GM10847 (cell line): Measurements from ENCODE around the gene SLC22A7.

Experiments used
- POLR2A ChIP-seq: IDR thresholded peaks from 2 replicates; pipeline ENCODE4 v1.6.1; 2011; ENCODE audit not compliant: insufficient read length; ENCODE audit errors: extremely low read depth

The SLC22A7 gene

GRCh38 chr6:43262000-43262779 is 35.9 kb upstream of the SLC22A7 start:
- no peak for TF ChIP-seq POLR2A

- TF ChIP-seq POLR2A: no peak
Measured at GRCh38 chr6:43262780-43263313, 35.2 kb upstream of the SLC22A7 start.

- no peak for TF ChIP-seq POLR2A
Measured at GRCh38 chr6:43263314-43264178, 34.5 kb upstream of the SLC22A7 start.

- no peak for TF ChIP-seq POLR2A
Measured at GRCh38 chr6:43264599-43265145, 33.4 kb upstream of the SLC22A7 start.

- TF ChIP-seq POLR2A: no peak
Measured at GRCh38 chr6:43265564-43265963, 32.5 kb upstream of the SLC22A7 start.

- TF ChIP-seq POLR2A: no peak
Measured at GRCh38 chr6:43267619-43268354, 30.3 kb upstream of the SLC22A7 start.

- TF ChIP-seq POLR2A: no peak
Measured at GRCh38 chr6:43268355-43268700, 29.7 kb upstream of the SLC22A7 start.

GRCh38 chr6:43268782-43269272 is 29.2 kb upstream of the SLC22A7 start:
- no peak for TF ChIP-seq POLR2A

GRCh38 chr6:43269273-43270007 is 28.6 kb upstream of the SLC22A7 start:
- TF ChIP-seq POLR2A: no peak

GRCh38 chr6:43271103-43271815 is 26.8 kb upstream of the SLC22A7 start:
- TF ChIP-seq POLR2A: no peak

- no peak for TF ChIP-seq POLR2A
Measured at GRCh38 chr6:43271944-43272343, 26.1 kb upstream of the SLC22A7 start.

- no peak for TF ChIP-seq POLR2A
Measured at GRCh38 chr6:43273707-43274106, 24.4 kb upstream of the SLC22A7 start.

- no peak for TF ChIP-seq POLR2A
Measured at GRCh38 chr6:43274127-43274915, 23.7 kb upstream of the SLC22A7 start.

- TF ChIP-seq POLR2A: no peak
Measured at GRCh38 chr6:43274916-43275597, 23.0 kb upstream of the SLC22A7 start.
